Hematopoietic multipotent progenitor cell treated with erythropoietin and hydrocortisone succinate and interleukin-3 and kit ligand, for 8 days (in vitro differentiated cells): Measurements from ENCODE around the gene RNPS1.

Source experiments
- DNase-seq: peaks from one replicate; pipeline ENCODE4 v3.0.0-alpha.2; 2015

RNPS1 gene, protein sequence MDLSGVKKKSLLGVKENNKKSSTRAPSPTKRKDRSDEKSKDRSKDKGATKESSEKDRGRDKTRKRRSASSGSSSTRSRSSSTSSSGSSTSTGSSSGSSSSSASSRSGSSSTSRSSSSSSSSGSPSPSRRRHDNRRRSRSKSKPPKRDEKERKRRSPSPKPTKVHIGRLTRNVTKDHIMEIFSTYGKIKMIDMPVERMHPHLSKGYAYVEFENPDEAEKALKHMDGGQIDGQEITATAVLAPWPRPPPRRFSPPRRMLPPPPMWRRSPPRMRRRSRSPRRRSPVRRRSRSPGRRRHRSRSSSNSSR

DNA sequence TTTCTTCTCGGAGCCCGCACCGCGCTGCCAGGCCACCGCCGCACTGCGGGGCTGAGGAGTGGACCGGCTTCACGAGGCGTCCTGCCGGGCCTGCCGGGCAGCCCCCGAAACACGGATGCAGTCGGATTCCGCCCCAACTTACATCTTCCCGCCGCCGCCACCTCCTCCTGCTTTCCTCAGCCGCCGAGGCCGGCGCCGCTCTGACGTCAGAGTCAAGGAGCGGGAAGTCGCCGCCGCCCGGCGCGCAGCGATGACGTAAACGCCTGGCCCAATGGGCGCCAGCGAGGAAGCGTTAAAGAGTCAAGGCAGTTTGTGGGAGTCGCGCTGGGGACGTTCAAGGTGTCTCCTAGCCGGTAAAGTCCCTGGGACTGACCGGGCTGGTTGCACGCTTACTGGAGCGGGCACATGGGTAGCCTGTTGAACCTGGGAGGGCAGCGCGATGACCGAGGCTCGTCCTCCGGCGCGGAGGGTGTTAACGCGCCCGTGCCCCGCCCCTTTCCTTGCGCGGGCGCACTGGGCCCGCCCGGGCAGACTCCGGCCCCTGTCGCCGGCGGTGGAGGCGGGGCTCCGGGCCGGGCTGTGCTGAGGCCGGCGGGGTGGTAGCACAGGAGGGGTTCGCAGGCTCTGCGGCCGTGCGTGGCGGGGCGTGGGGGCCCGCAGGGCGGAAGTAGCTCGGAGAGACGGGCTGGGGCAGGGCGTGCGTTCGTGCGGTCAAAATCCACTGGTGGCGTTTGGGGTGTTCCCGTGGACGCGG is at the start of gene RNPS1:
Gene RNPS1 (minus strand): TSS at position 214 of the 754 bp plus-strand sequence. CDS start 3,483 bp downstream, outside the sequence.
- DNase-seq = peak; percentile 95

DNA sequence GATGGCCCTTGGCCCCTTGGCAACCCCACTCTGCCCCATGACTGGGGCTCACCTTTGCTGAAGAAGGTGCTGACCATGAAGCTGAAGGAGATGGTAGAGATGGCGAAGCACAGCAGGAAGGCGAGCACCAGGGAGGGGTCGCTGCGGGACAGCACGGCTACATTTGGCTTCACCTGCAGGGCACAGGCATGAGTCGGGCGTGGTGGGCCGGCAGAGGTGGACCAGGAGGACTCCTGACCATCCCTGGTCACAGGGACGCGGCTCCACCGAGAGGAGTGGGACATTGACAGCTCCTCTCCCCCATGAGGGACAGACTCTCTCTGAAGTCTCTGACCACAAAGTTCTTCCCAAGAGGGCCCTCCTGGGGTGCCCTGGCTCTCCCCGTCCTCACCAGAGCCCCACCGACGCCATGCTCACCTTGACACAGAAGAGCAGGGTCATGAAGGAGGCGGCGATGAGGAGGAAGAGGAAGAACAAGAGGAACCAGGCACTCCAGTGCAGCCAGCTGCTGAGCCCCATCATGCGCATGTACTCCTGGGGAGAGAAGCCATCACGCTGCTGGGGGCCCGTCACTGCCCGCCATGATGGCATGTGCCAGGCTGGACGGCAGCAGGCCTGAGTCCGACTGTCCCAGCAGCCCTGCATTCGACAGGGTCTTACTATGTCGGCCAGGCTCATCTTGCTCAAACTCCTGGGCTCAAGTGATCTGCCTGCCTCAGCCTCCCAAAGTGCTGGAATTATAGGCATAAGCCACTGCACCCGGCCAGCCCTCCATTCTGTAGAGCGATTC is 49.5 kb upstream of the RNPS1 start:
- no peak for DNase-seq

DNA sequence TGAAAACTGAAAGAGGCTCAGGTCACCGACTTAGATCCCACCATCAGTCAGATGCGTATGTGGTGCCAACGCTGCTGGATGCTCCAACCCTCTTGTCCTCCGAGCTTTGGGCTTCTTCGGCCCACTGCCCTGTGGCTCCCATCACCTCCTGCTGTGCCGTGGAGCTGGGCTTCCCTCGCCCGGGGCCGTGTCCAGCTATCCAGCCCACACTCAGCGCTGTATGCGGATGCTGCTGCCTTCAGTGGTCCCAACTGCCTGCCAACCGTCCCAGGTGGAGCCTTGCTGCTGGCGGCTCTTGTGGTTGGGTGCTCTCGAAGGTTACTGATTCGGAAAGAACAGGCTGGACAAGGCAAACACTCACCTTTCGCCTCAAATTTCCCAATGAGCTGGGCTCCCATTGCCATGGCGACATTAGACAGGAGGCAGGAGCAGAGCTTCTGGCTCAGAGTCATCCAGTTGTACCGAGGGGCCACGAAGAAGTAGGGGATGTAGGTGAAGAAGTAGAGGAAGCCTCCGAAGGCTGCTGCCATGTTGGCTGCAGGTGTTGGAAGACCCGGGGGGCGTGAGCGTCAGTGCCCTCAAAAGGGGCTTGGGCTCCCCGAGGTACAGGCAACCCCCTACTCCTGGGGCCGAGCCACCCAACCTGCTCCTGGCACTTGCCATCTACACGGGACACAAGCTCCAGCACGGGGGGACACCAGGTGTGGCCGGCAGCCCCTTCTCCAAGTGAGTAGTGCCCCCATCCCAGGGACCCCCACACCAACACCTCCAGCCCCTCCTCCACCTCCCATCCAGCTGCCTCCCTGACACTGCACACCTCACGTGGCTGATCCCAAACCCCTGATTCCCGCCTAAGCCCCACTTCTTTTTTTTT is 40.4 kb upstream of the RNPS1 start:
- no peak for DNase-seq

DNA sequence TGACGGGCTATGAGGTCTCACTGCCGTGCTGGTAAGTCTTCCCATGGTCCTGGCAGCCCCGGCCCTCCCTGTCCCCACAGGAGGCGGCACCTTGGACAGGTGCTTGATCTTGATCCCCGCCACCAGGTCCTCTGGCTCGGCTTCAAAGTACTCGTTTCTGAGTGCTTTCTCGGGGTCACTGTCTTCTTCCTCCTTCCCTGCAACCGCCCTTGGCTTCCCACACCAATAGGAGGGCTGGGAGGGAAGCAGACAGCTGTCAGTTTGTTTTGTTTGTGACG is 31.9 kb upstream of the RNPS1 start:
- DNase-seq = no peak

DNA sequence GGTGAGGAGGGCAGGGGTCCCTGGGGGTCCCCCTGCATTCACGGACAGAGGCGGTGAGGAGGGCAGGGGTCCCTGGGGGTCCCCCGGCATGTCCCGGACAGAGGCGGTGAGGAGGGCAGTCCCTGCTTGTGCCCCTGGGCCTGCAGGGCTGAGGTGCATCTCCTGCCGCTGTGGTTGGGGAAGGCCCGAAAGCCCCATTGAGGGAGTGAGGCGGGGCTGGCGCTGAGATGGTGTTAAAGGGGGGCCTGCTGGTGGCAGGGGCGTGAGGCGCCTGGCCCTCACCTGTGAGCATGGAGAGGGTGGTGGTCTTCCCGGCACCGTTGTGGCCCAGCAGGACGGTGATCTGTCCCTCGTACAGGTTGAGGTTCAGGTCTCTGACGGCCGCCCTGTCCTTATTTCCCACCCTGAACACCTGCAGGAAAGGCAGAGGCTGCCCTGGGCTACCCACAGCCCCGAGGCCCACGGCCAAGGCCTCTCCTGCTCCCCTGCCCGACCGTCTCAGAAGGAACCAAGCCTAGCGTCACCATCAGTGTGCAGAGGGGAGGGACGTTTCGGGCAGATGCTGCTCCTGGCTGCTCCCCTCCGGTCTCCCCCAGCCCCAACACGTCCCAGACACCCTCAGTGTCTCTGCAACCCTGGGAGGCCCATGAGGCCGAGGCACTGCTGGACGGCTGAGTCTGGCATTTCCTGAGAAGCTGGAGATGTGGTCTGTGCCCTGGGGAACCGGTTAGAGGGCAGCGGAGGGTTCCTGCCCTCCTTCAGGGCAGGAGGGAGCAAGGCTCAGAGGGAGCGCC is 31.4 kb upstream of the RNPS1 start:
- DNase-seq = no peak

DNA sequence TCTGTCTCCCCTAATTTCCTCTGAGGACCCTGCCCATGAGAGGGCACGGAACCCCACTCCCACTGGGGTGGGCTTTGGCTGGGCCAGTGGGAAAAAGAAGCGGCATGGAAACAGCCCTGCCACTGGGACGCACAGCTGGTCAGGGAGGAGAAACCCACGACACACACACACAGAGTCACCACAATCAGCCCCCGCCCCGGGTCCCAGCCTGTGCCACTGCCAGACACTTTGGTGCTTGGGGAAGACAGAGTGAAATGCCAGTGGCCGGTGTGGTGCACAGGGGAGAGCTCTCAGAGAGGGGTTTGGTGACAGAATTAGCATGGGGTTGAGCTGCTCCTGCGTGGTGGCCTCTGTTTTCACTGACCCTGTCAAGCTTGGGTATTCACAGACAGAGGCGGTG is 30.7 kb upstream of the RNPS1 start:
- DNase-seq = no peak

DNA sequence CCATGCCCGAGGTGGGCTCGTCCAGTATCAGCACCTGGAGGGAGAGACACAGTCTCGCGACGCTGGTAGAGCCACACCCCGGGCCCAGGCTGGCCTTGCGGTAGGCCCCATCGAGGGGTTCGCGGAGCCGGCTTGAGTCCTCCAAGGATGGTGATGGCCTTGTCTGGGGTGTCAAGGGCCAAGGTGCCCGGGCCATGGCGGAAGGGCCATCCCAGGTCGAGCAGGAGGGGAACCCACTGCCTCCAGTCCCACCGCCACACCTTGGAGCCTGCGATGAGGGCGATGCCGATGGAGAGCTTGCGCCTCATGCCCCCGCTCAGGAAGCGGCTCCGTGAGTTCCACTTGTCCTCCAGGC is 29.6 kb upstream of the RNPS1 start:
- DNase-seq = no peak

DNA sequence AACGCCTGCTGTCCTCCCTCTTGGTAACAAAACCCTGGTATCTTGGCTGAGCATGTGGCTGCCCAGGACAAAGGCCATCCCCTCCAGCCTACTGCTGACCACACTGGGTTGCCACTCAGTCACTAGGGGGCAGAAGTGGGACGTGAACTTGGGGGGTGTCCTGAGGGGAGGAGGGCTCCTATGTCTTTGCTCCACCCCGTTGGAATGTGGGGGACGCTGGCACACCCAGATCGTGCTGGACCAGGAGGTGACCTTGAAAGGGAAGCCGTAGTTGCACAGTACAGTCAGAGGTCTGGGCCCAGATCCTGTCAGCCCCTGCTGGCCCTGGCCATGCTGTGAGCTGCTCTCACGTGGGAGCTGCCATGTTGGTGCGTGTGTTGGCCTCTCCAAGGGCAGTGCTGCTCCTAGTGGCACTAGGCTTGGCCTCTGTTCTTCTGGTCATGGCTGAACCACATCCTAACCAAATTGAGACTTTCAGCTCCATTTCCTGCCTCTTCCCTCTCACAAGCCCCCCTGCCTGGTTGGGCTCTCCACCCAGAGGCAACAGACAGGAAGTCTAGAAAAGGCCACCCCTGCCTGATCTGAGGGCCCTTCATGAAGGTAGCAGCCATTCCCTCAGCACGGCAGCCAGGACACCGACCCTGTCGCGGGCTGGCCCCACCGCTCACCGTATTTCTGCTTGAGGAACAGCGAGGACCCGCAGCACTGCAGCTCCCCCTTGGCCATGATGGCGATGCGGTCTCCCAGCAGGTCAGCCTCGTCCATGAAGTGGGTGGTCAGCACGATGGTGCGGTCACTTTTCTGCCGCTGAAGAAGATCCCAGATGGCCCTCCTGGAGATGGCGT is 29.0 kb upstream of the RNPS1 start:
- DNase-seq = peak; percentile 45

DNA sequence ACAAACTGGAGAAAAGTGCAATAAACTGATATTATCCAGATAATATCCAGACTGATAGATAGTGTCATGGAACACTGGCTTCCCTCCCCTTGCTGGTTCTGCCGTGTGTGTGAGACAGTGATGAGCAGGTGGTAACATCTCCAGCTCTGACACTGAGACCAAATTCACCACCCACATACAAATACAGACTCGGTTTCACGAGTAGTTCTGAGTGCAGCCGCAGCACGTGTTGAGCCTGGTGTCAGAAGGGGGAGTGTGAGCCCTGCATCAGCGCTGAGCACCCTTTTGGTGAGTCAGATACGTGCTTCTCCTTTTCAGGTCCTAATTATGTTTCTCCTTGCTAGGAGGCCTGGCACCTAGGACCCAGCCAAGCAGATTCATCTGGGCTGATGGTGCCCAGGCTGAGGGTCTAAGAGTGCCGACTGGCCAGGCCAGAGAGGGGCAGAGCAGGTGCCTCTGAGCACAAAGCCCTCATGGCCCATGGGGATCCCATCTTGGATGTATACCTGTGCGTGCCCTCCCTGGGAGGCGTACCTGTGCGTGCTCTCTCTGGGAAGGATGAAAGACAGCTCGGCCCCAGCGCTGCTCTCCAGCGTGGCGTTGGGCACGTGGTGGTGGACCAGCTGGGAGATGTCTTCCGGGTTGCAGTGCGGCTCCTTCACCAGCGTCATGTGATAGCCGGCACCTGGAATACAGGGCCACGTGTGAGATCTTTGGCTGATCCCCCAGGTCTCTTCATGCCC is 27.3 kb upstream of the RNPS1 start:
- DNase-seq = no peak

DNA sequence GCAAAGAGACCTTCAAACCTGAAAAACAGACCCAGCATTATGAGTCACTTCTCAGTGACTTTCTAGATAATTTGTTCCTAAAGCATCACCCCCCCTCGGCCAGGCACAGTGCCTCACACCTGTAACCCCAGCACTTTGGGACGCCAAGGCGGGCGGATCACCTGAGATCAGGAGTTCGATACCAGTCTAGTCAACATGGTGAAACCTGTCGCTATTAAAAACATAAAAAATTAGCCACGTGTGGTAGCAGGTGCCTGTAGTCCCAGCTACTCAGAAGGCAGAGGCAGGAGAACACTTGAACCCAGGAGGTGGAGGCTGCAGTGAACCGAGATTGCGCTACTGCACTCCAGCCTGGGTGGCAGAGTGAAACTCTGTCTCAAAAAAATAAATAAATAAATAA is 24.3 kb upstream of the RNPS1 start:
- DNase-seq = no peak

DNA sequence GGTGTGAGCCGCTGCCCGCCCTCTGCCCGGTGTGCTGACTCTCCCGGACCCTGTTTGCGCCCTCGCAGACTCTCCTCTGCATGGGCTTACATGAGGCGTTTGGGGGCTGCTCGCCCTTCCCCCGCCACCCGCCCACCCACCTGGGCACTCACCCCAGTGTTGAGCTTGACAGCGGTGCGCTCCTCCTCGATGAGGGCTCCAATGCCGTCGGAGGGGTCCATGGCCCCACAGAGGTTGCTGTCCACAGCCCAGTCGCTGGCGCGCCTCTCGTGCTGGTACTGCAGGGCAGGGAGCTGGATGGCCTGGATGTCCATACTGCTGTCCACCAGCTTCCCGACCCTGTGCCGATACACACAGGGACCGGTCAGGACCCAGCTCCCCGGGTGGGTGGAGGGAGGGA is 21.4 kb upstream of the RNPS1 start:
- no peak for DNase-seq

DNA sequence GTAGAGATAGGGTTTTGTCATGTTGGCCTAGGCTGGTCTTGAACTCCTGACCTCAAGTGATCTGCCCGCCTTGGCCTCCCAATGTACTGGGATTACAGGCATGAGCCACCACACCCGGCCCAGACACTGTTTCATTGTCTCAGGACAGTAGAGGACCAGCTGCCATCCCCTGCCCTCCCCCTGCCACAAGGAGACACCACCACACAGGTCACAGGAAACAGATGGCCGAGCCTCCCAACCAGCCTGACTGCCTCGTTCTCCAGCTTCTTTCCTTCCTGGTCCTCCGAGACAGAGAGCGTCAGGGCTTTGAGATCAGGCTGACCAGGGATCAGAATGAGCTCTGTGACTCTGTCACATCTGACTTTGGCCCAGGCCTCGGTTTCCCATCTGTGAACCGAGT is 20.8 kb upstream of the RNPS1 start:
- no peak for DNase-seq

DNA sequence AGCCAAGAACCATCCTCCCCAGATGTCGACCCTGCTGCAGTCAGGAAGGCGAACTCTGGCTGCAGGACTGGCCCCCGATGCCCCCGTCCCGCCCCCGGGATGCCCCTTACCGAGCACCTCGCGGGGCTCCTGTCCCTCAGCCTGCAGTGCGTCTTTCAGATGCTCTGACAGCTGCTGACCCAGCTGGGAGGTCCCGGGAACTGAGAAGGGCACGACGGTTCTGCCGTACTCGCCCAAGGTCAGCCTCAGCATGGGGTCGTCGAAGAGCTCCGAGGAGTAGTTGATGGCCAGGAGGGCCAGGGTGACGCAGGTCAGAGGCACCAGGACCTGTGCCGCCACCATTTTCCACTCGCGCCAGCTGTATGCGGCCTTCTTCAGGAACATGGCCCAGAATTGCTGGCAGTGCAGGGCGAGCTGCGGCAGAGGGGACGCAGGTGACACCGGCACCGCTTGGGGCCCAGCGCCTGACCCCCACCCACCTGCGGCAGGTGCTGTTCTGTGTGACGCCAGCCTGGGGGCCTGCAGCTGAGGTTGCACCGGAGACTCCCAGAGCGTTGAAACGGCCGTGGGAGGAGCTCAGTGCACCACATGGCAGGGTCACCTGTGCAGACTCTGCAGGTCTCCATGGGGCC is 20.1 kb upstream of the RNPS1 start:
- DNase-seq = no peak

DNA sequence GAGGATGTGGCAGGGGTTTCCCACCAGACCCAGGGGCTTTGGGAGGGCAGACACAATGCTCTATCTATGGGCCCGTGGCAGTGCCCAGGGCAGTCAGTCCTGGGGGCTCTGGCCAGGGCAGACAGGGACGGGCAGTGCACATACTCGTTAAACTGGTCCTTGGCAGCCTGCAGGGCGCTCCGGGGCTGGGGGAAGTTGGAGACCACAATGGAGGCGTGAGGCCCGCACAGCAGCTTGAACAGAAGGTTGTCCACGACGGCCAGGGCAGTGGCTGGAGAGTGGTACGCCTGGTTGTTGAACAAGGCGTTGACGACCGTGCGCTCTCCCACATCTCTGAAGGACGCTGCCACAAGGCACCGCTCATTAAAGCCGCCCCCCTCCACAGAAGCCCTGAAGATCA is 18.6 kb upstream of the RNPS1 start:
- no peak for DNase-seq

DNA sequence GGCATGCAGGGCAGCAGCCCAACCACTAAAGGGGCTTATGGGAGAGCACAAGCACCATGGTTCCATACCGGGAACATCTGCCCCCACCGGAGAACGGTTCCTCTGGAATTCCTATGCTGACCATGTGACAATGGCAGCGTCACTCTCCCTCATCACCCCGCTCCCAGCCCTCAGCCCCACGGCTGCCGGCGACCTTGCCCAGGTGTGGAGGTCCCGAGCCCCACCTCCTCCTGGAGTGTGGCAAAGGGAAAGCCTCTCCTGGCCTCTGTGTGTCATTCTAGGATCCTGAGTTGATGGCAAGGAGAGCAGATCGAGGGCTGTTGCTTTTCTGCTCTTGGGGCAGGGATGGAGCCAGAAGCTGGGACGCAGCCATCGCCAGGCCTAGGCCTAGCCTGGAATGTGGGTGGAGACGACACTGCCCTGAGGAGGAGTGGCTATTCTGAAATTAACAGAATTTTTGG is 17.8 kb upstream of the RNPS1 start:
- DNase-seq = no peak

DNA sequence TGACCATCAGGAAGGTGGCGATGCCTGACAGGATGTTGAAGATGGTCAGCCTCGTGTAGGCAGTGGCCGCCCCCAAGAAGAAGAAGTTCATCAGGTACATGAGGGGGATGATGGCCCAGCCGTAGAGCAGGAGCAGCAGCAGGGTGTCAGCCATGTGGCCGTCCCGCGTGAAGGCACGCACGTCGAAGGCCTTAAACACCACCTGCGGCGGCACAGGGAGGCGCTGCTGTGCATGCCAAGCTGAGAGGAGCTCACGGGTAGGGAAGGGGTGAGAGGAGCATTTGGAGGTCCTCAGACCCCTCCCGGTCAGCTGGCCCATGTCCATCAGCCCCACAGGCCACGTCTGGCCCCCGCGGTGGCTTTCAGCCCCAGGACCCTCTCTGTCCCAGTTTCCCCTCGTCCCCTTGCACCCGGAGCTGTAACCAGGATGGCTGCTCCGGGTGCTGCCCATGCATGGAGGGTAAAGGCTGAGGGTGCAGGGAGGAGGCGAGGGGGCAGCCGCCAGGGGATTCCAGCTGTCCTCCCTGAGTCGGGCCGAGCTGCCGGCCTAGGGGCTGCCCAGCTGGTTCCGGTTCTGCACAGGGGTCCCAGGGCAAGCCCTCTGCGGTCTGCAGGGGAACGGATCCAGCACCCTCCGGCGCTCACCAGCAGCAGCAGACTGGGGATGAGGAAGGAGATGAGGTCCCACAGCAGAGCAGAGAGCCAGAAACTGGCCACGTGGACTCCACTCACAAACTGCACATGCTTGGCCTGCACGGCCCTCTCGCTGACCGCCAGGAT is 17.1 kb upstream of the RNPS1 start:
- no peak for DNase-seq

DNA sequence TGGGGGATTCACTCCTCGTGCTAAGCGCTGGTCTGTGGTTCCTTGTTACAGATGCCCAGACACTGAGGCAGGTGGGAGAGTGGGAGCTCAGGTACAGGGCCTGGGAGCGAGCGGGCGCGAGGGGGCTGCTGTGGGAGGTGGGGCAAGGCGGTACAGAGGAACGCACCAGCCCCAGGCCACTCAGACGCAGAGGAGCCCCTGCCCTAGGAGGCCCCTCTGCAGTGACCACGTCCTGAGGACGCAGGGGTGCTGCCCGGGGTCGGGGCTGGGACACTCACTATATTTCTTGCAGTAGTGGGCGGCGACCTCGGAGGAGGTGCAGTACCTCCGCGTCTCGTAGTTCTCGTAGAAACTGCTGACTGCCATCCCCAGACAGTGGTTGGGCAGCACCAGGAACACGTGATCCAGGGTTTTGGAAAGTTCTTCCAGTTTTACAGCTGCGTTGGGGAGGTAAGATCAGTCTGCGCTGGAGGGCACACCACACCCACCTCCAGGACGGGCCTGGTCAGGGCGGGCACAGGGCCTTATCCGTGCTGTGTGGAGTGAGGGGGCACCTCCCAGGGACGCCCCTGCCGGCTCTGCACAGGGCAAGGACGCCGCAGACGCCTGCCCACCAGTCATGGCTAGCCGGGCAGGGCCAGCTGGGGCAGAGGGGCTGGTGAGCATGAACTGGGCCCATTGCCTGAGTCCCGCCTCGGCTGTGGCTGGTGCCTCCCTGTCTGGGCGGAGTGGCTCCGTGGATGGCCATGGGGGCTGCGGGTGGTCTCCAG is 16.3 kb upstream of the RNPS1 start:
- no peak for DNase-seq

DNA sequence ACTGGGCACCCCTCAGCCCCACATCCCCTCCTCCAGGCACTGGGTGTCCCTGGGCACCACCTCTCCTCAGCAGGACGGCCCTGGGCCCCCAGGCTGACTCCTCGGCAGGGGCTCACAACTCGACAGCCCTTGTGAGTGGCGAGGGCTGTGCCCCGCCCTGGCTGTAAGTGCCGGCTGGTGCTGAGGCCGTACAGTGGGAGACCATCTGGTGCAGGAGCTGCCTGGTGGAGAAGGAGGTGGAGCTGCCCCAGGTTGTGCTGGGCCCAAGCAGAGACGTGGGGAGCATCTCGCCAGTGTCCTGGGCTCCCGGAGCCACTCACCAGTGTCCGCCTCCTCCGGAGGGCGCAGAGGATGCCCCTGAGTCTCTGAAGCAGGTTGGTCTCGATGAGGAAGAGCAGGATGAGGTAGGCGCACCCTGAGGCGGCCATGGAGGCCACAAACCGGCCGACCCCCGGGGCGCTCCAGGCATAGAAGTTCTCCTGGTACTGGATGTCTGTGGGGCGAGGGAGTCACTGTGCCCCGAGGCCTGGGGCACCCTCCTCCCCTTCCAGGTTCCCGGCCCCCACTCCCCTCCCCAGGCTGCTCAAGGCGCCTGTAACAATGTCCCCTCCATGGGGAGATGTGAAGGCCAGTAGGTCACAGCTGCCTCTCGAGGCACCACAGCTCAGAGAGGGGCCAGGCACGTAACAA is 15.1 kb upstream of the RNPS1 start:
- no peak for DNase-seq
